ENCODE data around the gene HOXA1. TPM values are rescaled to one million over a fixed set of nuclear protein-coding genes. Genes with fewer than 3 reads are reported as not detected.

HOXA1 gene
- total and polyA plus RNA-seq, 8 donors = 0.31 to 1.1 (median 0.55) TPM; not detected in 5

- H3K4me3 ChIP-seq = peak overlapping the region; percentile 39 to 46 (median 40)
- DNase-seq = no peak
- intact Hi-C loops (cut with DNase I; ENCODE audit: low total_unique reads) = no loop called here
- TF ChIP-seq, protein P1, sequence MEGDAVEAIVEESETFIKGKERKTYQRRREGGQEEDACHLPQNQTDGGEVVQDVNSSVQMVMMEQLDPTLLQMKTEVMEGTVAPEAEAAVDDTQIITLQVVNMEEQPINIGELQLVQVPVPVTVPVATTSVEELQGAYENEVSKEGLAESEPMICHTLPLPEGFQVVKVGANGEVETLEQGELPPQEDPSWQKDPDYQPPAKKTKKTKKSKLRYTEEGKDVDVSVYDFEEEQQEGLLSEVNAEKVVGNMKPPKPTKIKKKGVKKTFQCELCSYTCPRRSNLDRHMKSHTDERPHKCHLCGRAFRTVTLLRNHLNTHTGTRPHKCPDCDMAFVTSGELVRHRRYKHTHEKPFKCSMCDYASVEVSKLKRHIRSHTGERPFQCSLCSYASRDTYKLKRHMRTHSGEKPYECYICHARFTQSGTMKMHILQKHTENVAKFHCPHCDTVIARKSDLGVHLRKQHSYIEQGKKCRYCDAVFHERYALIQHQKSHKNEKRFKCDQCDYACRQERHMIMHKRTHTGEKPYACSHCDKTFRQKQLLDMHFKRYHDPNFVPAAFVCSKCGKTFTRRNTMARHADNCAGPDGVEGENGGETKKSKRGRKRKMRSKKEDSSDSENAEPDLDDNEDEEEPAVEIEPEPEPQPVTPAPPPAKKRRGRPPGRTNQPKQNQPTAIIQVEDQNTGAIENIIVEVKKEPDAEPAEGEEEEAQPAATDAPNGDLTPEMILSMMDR (IDR thresholded peaks at IDR 0.05) = no peak
- no peak for TF ChIP-seq POLR2AphosphoS5 (IDR thresholded peaks at IDR 0.05)
- TF ChIP-seq POLR2A (IDR thresholded peaks at IDR 0.05) = no peak
- no peak for TF ChIP-seq EP300 (IDR thresholded peaks at IDR 0.05)
- H3K4me1 ChIP-seq = peaks cover 10 to 64% (median 31%) of the 10 kb centered on the region in 4 donors
- peaks cover 0 to 4% (median 0%) of the 10 kb centered on the region in 4 donors for H3K9me3 ChIP-seq
- H3K27ac ChIP-seq = peak overlapping the region; percentile 61 to 99 (median 94)
- 38 to 52% (median 45%) methylated on average over 14 of the region's 14 CpGs for WGBS, 5 donors
- no peaks in the 10 kb centered on the region for H3K36me3 ChIP-seq
- peaks cover 6 to 98% (median 51%) of the 10 kb centered on the region in 3 donors for H3K27me3 ChIP-seq
Observed at GRCh38 chr7:27106901-27107240, 11.1 kb upstream of the HOXA1 start.

DNA sequence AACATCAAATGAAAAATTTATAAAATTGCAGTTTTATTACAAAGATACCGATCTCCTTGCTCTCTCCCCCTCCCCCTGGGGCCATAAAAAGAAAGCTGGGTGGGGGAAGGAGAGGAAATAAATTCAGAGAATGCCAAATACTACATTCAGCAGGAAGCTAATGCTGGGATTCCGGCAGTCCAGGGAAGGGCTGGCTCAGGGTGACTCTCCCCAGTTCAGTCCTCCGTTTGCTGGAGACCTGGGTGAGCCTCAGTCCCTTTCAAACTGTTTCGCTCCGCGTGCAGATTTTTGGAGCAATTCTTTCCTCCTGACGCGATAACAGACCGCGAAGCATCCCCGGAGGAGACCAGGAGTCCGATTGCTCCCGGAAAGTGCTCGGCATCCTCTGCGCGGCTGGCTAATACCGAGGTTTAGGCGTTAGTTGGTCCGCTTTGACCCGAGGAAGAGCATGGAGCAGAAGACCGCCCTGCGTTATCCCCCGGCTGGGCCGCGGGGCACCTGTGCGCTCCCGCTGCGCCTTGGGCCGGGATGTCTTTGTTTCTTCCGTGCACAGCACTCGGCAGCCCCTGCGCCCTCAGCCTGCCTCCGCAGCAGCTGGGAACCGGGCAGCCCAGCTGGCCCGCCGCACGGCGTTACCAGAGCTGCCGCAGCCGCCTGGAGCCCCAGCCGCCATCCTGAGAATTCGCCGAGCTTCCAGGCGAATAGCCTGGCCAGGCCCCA, 10.5 kb upstream of the HOXA1 start:
- no peaks in the 10 kb centered on the region for H3K36me3 ChIP-seq

GRCh38 chr7:27105301-27106031, 9.7 kb upstream of the HOXA1 start:
- peak overlapping the region in 3 of 4 donors; percentile 39 to 46 (median 42) for H3K4me3 ChIP-seq
- H3K27me3 ChIP-seq = peaks cover 6 to 98% (median 60%) of the 10 kb centered on the region in 3 donors
- 55 to 78% (median 74%) methylated on average over 13 of the region's 13 CpGs for WGBS, 5 donors

More for the DNA sequence above, 10.5 kb upstream of the HOXA1 start:
- Histone ChIP-seq H3K27me3 (peaks cover 6 to 98% (median 56%) of the 10 kb centered on the region in 3 donors), H3K27ac (peak overlapping the region; percentile 61 to 99 (median 94)), H3K9me3 (peaks cover 0 to 4% (median 0%) of the 10 kb centered on the region in 4 donors), H3K4me3 (peak overlapping the region; percentile 39 to 46 (median 40)), H3K4me1 (peaks cover 10 to 59% (median 26%) of the 10 kb centered on the region in 4 donors)
- 32 to 43% (median 39%) methylated on average over 16 to 44 of the region's 44 CpGs for WGBS, 5 donors
- peak in 1 of 2 donors; percentile 69 for DNase-seq
- intact Hi-C loops (cut with DNase I; ENCODE audit: low total_unique reads) = no loop called here
- TF ChIP-seq, protein P1 (IDR thresholded peaks at IDR 0.05) = no peak
- TF ChIP-seq EP300 (IDR thresholded peaks at IDR 0.05) (no peak), POLR2AphosphoS5 (IDR thresholded peaks at IDR 0.05) (no peak), POLR2A (IDR thresholded peaks at IDR 0.05) (no peak)

More at GRCh38 chr7:27105301-27106031, 9.7 kb upstream of the HOXA1 start:
- peak in 1 of 2 donors; percentile 29 for DNase-seq
- peaks cover 0 to 4% (median 0%) of the 10 kb centered on the region in 4 donors for H3K9me3 ChIP-seq
- intact Hi-C loops (cut with DNase I; ENCODE audit: low total_unique reads) = no loop called here
- H3K4me1 ChIP-seq = peaks cover 6 to 50% (median 19%) of the 10 kb centered on the region in 4 donors
- no peaks in the 10 kb centered on the region for H3K36me3 ChIP-seq
- no peak for TF ChIP-seq EP300 (IDR thresholded peaks at IDR 0.05)
- TF ChIP-seq, protein P1 (IDR thresholded peaks at IDR 0.05) = no peak
- no peak for TF ChIP-seq POLR2A (IDR thresholded peaks at IDR 0.05)
- TF ChIP-seq POLR2AphosphoS5 (IDR thresholded peaks at IDR 0.05) = no peak
- peak overlapping the region; percentile 42 to 99 (median 94) for H3K27ac ChIP-seq

Data from stomach (tissue), 9 donors.